H1 (cell line): ENCODE data around the gene CCNE1. TPM values are rescaled to one million over a fixed set of nuclear protein-coding genes. Genes with fewer than 3 reads are reported as not detected.

Experiments
- CTCF ChIP-seq, 3 experiments: IDR thresholded peaks; 1 replicate in 2 of 3; 2 replicates in 1 of 3; pipeline versions ENCODE4 v1.5.1 to v1.6.1; 2011; ENCODE audit warnings: low read length in 3 of 3, mild to moderate bottlenecking in 3 of 3, inconsistent platforms in 2 of 3, low read depth in 1 of 3, moderate library complexity in 1 of 3; ENCODE audit not compliant: insufficient read depth in 1 of 3; ENCODE audit errors: control extremely low read depth in 1 of 3
- JUN ChIP-seq: IDR thresholded peaks from 2 replicates; pipeline ENCODE4 v1.6.1; 2011; ENCODE audit warnings: low read depth, mild to moderate bottlenecking, improper control_type of control experiment, low read length
- POLR2A ChIP-seq, 2 experiments: IDR thresholded peaks; 1 replicate in 1 of 2; 2 replicates in 1 of 2; pipeline ENCODE4 v1.6.1; 2011; ENCODE audit warnings: low read depth in 2 of 2, low read length in 2 of 2, mild to moderate bottlenecking in 2 of 2; ENCODE audit errors: control extremely low read depth in 1 of 2
- polyA plus RNA-seq, 7 experiments: library from polyadenylated mRNA; depleted of rRNA in 3 of 7; stranded (reverse) in 5 of 7; unstranded in 2 of 7; fragments of >200 nt in 5 of 7; fragments of 200-250 nt in 2 of 7; gene quantifications; 1 replicate in 5 of 7; 2 replicates in 1 of 7; 4 replicates in 1 of 7; pipeline versions ENCODE4 v1.2.1 to v1.2.3, GENCODE V29; 2011 to 2013; ENCODE audit warnings: missing spikeins in 2 of 7, mixed read lengths in 2 of 7
- total RNA-seq: library from RNA; stranded (reverse); fragmentation: NEBNext Ultra II Directional; extraction: Animal tissue kit (Norgen Biotek cat#: 25700); gene quantifications from 2 replicates; pipeline ENCODE4 v1.2.1, GENCODE V29; 2021

CCNE1 gene
- total and polyA plus RNA-seq, 2 of the 8 experiments (the other 6 are each of a cell fraction or from before 2014, with no cell fraction given): 43.2 to 44.6 TPM

DNA sequence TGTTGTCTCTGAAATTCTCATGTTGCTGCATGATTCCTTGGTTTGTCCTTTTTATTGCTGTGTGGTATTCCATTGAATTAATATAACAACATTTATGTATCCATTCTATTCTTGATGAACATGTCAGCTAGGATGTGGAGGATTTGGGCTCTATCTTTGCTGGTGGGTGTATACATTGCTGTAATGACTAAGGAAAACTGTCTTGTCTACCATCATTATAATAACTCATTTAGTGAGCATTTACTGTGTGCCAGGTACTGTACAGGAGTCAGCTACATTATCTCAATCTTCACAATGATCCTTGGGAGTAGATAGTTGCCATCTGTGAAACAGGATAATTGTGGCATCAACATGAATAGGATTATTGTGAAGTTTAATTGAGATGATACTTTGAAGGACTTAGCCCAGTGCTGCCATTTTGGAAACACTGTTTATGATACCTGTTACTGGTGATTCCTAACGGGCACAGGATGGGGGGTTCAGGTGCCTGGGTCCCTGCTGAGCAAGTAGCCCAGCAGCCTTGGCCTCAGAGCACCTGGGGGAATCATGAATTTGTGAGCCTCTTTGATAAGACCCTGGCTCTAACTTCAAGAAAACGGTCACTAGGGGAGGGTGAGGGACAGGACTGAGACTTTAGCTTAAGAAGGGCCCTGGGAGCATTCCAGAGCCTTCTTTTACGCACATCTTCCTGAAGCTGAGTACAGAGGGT is 1.8 kb upstream of the CCNE1 start (continued):
- TF ChIP-seq CTCF (IDR thresholded peaks at IDR 0.05; ENCODE audit: control extremely low read depth in 1 of 3, insufficient read depth in 1 of 3, low read depth in 1 of 3, low read length in 3 of 3) (no peak), POLR2A (IDR thresholded peaks at IDR 0.05; ENCODE audit: control extremely low read depth in 1 of 2, low read depth in 2 of 2, low read length in 2 of 2) (no peak), JUN (no peak)
